HL-60 (cell line): ENCODE measurements around the gene CARD6.

Experiments used
- POLR2AphosphoS5 ChIP-seq: IDR thresholded peaks from 2 replicates; pipeline ENCODE4 v1.6.1; 2012; ENCODE audit warnings: low read depth
- TF ChIP-seq, protein P1 (sequence below): IDR thresholded peaks from one replicate; pipeline ENCODE4 v1.5.1; 2011; ENCODE audit warnings: low read length, control low read depth, inconsistent platforms; ENCODE audit not compliant: insufficient read depth
- TF ChIP-seq, protein P2 (sequence below): IDR thresholded peaks from 2 replicates; pipeline ENCODE4 v1.6.1; 2012; ENCODE audit warnings: low read depth; ENCODE audit not compliant: insufficient replicate concordance

DNA sequence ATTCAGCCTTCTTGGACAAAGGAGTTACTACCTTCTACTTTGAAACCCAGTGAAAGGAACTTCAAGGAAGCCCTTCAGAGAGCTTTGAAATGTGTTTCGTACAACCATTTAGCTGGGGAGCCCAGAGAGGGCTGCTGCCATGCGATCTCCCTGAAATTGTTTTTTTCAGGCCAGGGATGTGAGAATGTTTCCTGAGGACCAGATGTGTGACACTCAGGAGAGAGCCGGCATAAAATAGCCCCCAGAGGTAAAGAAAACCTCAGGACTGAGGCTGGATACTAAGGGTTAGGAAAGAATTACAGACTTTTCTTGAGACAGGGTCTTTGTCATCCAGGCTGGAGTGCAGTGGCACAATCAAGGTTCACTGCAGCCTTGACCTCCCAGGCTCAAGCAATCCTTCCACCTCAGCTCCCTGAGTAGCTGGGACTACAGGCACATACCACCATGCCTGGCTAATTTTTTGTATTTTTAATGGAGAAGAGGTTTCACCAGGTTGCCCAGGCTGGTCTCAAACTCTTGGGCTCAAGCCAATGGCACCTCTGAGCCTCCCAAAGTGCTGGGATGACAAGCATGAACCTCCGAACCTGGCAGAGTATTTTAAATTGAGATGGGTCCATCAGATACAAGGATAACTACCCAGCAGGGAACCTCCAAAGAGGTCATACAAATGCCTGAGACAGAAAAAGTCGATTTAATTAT, 14.5 kb upstream of the CARD6 start:
- TF ChIP-seq, protein P1, sequence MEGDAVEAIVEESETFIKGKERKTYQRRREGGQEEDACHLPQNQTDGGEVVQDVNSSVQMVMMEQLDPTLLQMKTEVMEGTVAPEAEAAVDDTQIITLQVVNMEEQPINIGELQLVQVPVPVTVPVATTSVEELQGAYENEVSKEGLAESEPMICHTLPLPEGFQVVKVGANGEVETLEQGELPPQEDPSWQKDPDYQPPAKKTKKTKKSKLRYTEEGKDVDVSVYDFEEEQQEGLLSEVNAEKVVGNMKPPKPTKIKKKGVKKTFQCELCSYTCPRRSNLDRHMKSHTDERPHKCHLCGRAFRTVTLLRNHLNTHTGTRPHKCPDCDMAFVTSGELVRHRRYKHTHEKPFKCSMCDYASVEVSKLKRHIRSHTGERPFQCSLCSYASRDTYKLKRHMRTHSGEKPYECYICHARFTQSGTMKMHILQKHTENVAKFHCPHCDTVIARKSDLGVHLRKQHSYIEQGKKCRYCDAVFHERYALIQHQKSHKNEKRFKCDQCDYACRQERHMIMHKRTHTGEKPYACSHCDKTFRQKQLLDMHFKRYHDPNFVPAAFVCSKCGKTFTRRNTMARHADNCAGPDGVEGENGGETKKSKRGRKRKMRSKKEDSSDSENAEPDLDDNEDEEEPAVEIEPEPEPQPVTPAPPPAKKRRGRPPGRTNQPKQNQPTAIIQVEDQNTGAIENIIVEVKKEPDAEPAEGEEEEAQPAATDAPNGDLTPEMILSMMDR = no peak
- TF ChIP-seq, protein P2, sequence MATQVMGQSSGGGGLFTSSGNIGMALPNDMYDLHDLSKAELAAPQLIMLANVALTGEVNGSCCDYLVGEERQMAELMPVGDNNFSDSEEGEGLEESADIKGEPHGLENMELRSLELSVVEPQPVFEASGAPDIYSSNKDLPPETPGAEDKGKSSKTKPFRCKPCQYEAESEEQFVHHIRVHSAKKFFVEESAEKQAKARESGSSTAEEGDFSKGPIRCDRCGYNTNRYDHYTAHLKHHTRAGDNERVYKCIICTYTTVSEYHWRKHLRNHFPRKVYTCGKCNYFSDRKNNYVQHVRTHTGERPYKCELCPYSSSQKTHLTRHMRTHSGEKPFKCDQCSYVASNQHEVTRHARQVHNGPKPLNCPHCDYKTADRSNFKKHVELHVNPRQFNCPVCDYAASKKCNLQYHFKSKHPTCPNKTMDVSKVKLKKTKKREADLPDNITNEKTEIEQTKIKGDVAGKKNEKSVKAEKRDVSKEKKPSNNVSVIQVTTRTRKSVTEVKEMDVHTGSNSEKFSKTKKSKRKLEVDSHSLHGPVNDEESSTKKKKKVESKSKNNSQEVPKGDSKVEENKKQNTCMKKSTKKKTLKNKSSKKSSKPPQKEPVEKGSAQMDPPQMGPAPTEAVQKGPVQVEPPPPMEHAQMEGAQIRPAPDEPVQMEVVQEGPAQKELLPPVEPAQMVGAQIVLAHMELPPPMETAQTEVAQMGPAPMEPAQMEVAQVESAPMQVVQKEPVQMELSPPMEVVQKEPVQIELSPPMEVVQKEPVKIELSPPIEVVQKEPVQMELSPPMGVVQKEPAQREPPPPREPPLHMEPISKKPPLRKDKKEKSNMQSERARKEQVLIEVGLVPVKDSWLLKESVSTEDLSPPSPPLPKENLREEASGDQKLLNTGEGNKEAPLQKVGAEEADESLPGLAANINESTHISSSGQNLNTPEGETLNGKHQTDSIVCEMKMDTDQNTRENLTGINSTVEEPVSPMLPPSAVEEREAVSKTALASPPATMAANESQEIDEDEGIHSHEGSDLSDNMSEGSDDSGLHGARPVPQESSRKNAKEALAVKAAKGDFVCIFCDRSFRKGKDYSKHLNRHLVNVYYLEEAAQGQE = no peak
- TF ChIP-seq POLR2AphosphoS5 = no peak; the same call in 1 of the 2 replicates
